Lung (tissue), 12 donors: ENCODE measurements around the gene EVI2A. TPM values are rescaled to one million over a fixed set of nuclear protein-coding genes. Genes with fewer than 3 reads are reported as not detected.

Experiments
- ATAC-seq: fragments of 200-7000 bp; cut with Tn5 transposase; one replicate; pipeline ENCODE4 v1.9.1; 2020; ENCODE audit warnings: moderate number of reproducible peaks; ENCODE audit not compliant: insufficient read depth, low FRiP score
- DNase-seq, 3 donors: peaks; one replicate each; pipeline ENCODE4 v3.0.0-alpha.2; 2013 to 2017
- H3K27ac ChIP-seq, 2 donors: one replicate each; pipeline ENCODE4 v1.5.1; 2013; ENCODE audit warnings: mild to moderate bottlenecking in 2 of 2, moderate library complexity in 2 of 2, control low read depth in 1 of 2, inconsistent platforms in 1 of 2, low read depth in 1 of 2, low read length in 1 of 2
- H3K27me3 ChIP-seq, 3 donors: one replicate each; pipeline ENCODE4 v1.5.1; 2013; ENCODE audit warnings: low read length in 2 of 3; ENCODE audit not compliant: control insufficient read depth in 3 of 3, insufficient read depth in 3 of 3
- H3K36me3 ChIP-seq, 4 donors: one replicate each; pipeline ENCODE4 v1.5.1; 2013; ENCODE audit warnings: low read length in 4 of 4, mild to moderate bottlenecking in 1 of 4, moderate library complexity in 1 of 4; ENCODE audit not compliant: control insufficient read depth in 4 of 4, insufficient read depth in 4 of 4
- H3K4me1 ChIP-seq, 5 donors: one replicate each; pipeline ENCODE4 v1.5.1; 2013; ENCODE audit warnings: low read length in 5 of 5, mild to moderate bottlenecking in 2 of 5, moderate library complexity in 1 of 5; ENCODE audit not compliant: control insufficient read depth in 5 of 5, insufficient read depth in 5 of 5
- H3K4me3 ChIP-seq: one replicate; pipeline ENCODE4 v1.5.1; 2013; ENCODE audit warnings: mild to moderate bottlenecking, control low read depth, moderate library complexity
- H3K9ac ChIP-seq, 2 donors: one replicate each; pipeline ENCODE4 v1.5.1; 2013; ENCODE audit warnings: low read length in 2 of 2, control low read depth in 1 of 2; ENCODE audit not compliant: insufficient read depth in 1 of 2
- H3K9me3 ChIP-seq, 4 donors: one replicate each; pipeline ENCODE4 v1.5.1; 2013; ENCODE audit warnings: low read length in 3 of 4, mild to moderate bottlenecking in 1 of 4, moderate library complexity in 1 of 4; ENCODE audit not compliant: control insufficient read depth in 4 of 4, insufficient read depth in 3 of 4
- CTCF ChIP-seq: IDR thresholded peaks from 2 replicates; pipeline ENCODE4 v1.5.1; 2012; ENCODE audit warnings: mild to moderate bottlenecking; ENCODE audit errors: control extremely low read depth, extremely low read depth
- WGBS, 2 donors: extraction: QIAGEN DNeasy Blood & Tissue Kit; methylation state at CpG; one replicate each; pipeline ENCODE4 v1.1.7; 2013; 5-methylcytosine and 5-hydroxymethylcytosine counted together
- polyA plus RNA-seq, 2 donors: library from polyadenylated mRNA; stranded (reverse); fragments of 200-250 nt; gene quantifications; one replicate each; pipeline ENCODE4 v1.2.1, GENCODE V29; 2013
- total RNA-seq, 2 donors: library from RNA; depleted of rRNA in 1 of 2; stranded (reverse); fragments of >200 nt in 1 of 2; gene quantifications; one replicate each; pipeline ENCODE4 v1.2.1, GENCODE V29; 2014 to 2021
- donor health status: control.
- donor health status: control.
- donor health status: Bipolar disorder and iron deficiency.
- donor health status: healthy.
- donor health status: DM: yes; HTN: yes; CAD: no.

Gene EVI2A
- total and polyA plus RNA-seq, 4 donors = 8.9 to 44.9 (median 16.3) TPM

GRCh38 chr17:31307640-31308039 lies 13.8 kb downstream of the EVI2A start:
- TF ChIP-seq CTCF = no peak
- Histone ChIP-seq H3K4me3 (no peak overlapping the region), H3K4me1 (no peaks in the 10 kb centered on the region), H3K9ac (no peak overlapping the region), H3K27ac (no peak overlapping the region), H3K36me3 (peaks cover 0 to 4% (median 2%) of the 10 kb centered on the region in 4 donors), H3K9me3 (no peaks in the 10 kb centered on the region), H3K27me3 (no peaks in the 10 kb centered on the region)
- ATAC-seq (no peak), DNase-seq (no peak)
- WGBS, 2 donors = 28 to 71% methylated on average over 1 of the region's 1 CpG

GRCh38 chr17:31299624-31300023 lies 21.8 kb downstream of the EVI2A start:
- H3K4me1 ChIP-seq = peaks cover 0 to 3% (median 0%) of the 10 kb centered on the region in 5 donors
- no peaks in the 10 kb centered on the region for H3K9me3 ChIP-seq
- H3K27ac ChIP-seq = no peak overlapping the region
- peaks cover 0 to 4% (median 1%) of the 10 kb centered on the region in 4 donors for H3K36me3 ChIP-seq
- TF ChIP-seq CTCF = no peak
- no peaks in the 10 kb centered on the region for H3K27me3 ChIP-seq
- no peak for ATAC-seq
- no peak overlapping the region for H3K9ac ChIP-seq
- DNase-seq = no peak
- H3K4me3 ChIP-seq = no peak overlapping the region

GRCh38 chr17:31297090-31297489 lies 24.3 kb downstream of the EVI2A start, which contains the start of gene OMG:
TSS of gene OMG (minus strand) at chr17:31297239. CDS start at chr17:31296331, 908 bp downstream.
- ATAC-seq = no peak
- no peak within 1 kb of the TSS for H3K27ac ChIP-seq

More at GRCh38 chr17:31297090-31297489, 24.3 kb downstream of the EVI2A start, which contains the start of gene OMG:
- 93 to 94% methylated on average over 7 of the region's 7 CpGs for WGBS, 2 donors
- Histone ChIP-seq H3K4me1 (peaks cover 0 to 3% (median 0%) of the 10 kb centered on the region in 5 donors), H3K9ac (no peak within 1 kb of the TSS), H3K4me3 (no peak within 1 kb of the TSS), H3K27me3 (no peaks in the 10 kb centered on the region), H3K36me3 (peaks cover 0 to 4% (median 2%) of the 10 kb centered on the region in 4 donors), H3K9me3 (no peaks in the 10 kb centered on the region)
- no peak for DNase-seq
- TF ChIP-seq CTCF = no peak
